ENCODE measurements around the gene MRPL21.

The MRPL21 gene

GRCh38 chr11:68924073-68924925 is 20.7 kb upstream of the MRPL21 start:
- H3K4me3 ChIP-seq (ENCODE audit: control insufficient read depth in 1 of 7, extremely low read depth in 1 of 7, insufficient read depth in 4 of 7, low read depth in 2 of 7, low read length in 6 of 7) = no peak overlapping the region
- H3K4me1 ChIP-seq (ENCODE audit: control extremely low read depth in 1 of 4, control insufficient read depth in 4 of 4, insufficient read depth in 4 of 4, low read length in 3 of 4) = no peaks in the 10 kb centered on the region
- ChIA-PET CTCF (interaction anchor here (1.1 to 1.5 kb wide), 4 partner anchors 9 to 126 kb away, joined by 3 read pairs; no protein-coding TSS in a partner anchor), POLR2A (no interaction called here)
- H3K27me3 ChIP-seq (replicated peaks in 2 of 5; ENCODE audit: control insufficient read depth in 4 of 5, insufficient read depth in 5 of 5, low read length in 4 of 5) = no peaks in the 10 kb centered on the region
- 100% methylated on average over 9 of the region's 10 CpGs for WGBS (ENCODE audit: insufficient coverage)
- no peak for DNase-seq
- no peak overlapping the region for H3K27ac ChIP-seq (ENCODE audit: insufficient read depth in 1 of 2, low read depth in 1 of 2, low read length in 2 of 2, poor library complexity in 1 of 2, severe bottlenecking in 2 of 2)
- peaks cover 4 to 36% (median 16%) of the 10 kb centered on the region in 5 experiments for H3K9me3 ChIP-seq (ENCODE audit: control extremely low read depth in 1 of 5, control insufficient read depth in 4 of 5, insufficient read depth in 2 of 5, low read depth in 1 of 5, low read length in 4 of 5)
- peaks cover 37 to 95% (median 67%) of the 10 kb centered on the region in 4 experiments for H3K36me3 ChIP-seq (ENCODE audit: control insufficient read depth in 4 of 4, insufficient read depth in 4 of 4, low read length in 3 of 4)

- H3K36me3 ChIP-seq (ENCODE audit: control insufficient read depth in 4 of 4, insufficient read depth in 4 of 4, low read length in 3 of 4) = peaks cover 39 to 94% (median 63%) of the 10 kb centered on the region in 4 experiments
- POLR2A ChIA-PET = no interaction called here
- 100% methylated on average over 3 of the region's 3 CpGs for WGBS (ENCODE audit: insufficient coverage)
These were observed 20.0 kb upstream of the MRPL21 start for GRCh38 chr11:68923614-68924013.

GRCh38 chr11:68916439-68916838 is 12.8 kb upstream of the MRPL21 start:
- no peaks in the 10 kb centered on the region for H3K27me3 ChIP-seq (replicated peaks in 2 of 5; ENCODE audit: control insufficient read depth in 4 of 5, insufficient read depth in 5 of 5, low read length in 4 of 5)
- H3K27ac ChIP-seq (ENCODE audit: insufficient read depth in 1 of 2, low read depth in 1 of 2, low read length in 2 of 2, poor library complexity in 1 of 2, severe bottlenecking in 2 of 2) = no peak overlapping the region
- H3K9me3 ChIP-seq (ENCODE audit: control extremely low read depth in 1 of 5, control insufficient read depth in 4 of 5, insufficient read depth in 2 of 5, low read depth in 1 of 5, low read length in 4 of 5) = no peaks in the 10 kb centered on the region
- H3K36me3 ChIP-seq (ENCODE audit: control insufficient read depth in 4 of 4, insufficient read depth in 4 of 4, low read length in 3 of 4) = peaks cover 14 to 79% (median 50%) of the 10 kb centered on the region in 4 experiments
- DNase-seq = no peak
- H3K4me1 ChIP-seq (ENCODE audit: control extremely low read depth in 1 of 4, control insufficient read depth in 4 of 4, insufficient read depth in 4 of 4, low read length in 3 of 4) = no peaks in the 10 kb centered on the region
- ChIA-PET POLR2A (no interaction called here), CTCF (interaction anchor here (0.8 kb wide), 1 partner anchor 9 kb away, joined by 3 read pairs; no protein-coding TSS in a partner anchor)
- over 99% methylated on average over 12 of the region's 13 CpGs for WGBS (ENCODE audit: insufficient coverage)
- H3K4me3 ChIP-seq (ENCODE audit: control insufficient read depth in 1 of 7, extremely low read depth in 1 of 7, insufficient read depth in 4 of 7, low read depth in 2 of 7, low read length in 6 of 7) = no peak overlapping the region

More at GRCh38 chr11:68923614-68924013, 20.0 kb upstream of the MRPL21 start:
- H3K4me1 ChIP-seq (ENCODE audit: control extremely low read depth in 1 of 4, control insufficient read depth in 4 of 4, insufficient read depth in 4 of 4, low read length in 3 of 4) = no peaks in the 10 kb centered on the region
- CTCF ChIA-PET = interaction anchor here (1.3 to 1.5 kb wide), 2 partner anchors 34 to 125 kb away, joined by 3 read pairs; no protein-coding TSS in a partner anchor
- H3K4me3 ChIP-seq (ENCODE audit: control insufficient read depth in 1 of 7, extremely low read depth in 1 of 7, insufficient read depth in 4 of 7, low read depth in 2 of 7, low read length in 6 of 7) = no peak overlapping the region
- H3K9me3 ChIP-seq (ENCODE audit: control extremely low read depth in 1 of 5, control insufficient read depth in 4 of 5, insufficient read depth in 2 of 5, low read depth in 1 of 5, low read length in 4 of 5) = peaks cover 4 to 36% (median 16%) of the 10 kb centered on the region in 5 experiments
- DNase-seq = no peak
- no peak overlapping the region for H3K27ac ChIP-seq (ENCODE audit: insufficient read depth in 1 of 2, low read depth in 1 of 2, low read length in 2 of 2, poor library complexity in 1 of 2, severe bottlenecking in 2 of 2)
- no peaks in the 10 kb centered on the region for H3K27me3 ChIP-seq (replicated peaks in 2 of 5; ENCODE audit: control insufficient read depth in 4 of 5, insufficient read depth in 5 of 5, low read length in 4 of 5)

GRCh38 chr11:68914761-68915160 is 11.1 kb upstream of the MRPL21 start:
- CTCF ChIA-PET = no interaction called here
- Histone ChIP-seq H3K27ac (ENCODE audit: insufficient read depth in 1 of 2, low read depth in 1 of 2, low read length in 2 of 2, poor library complexity in 1 of 2, severe bottlenecking in 2 of 2) (no peak overlapping the region), H3K9me3 (ENCODE audit: control extremely low read depth in 1 of 5, control insufficient read depth in 4 of 5, insufficient read depth in 2 of 5, low read depth in 1 of 5, low read length in 4 of 5) (no peaks in the 10 kb centered on the region), H3K36me3 (ENCODE audit: control insufficient read depth in 4 of 4, insufficient read depth in 4 of 4, low read length in 3 of 4) (peaks cover 13 to 83% (median 51%) of the 10 kb centered on the region in 4 experiments), H3K4me3 (ENCODE audit: control insufficient read depth in 1 of 7, extremely low read depth in 1 of 7, insufficient read depth in 4 of 7, low read depth in 2 of 7, low read length in 6 of 7) (no peak overlapping the region), H3K27me3 (replicated peaks in 2 of 5; ENCODE audit: control insufficient read depth in 4 of 5, insufficient read depth in 5 of 5, low read length in 4 of 5) (no peaks in the 10 kb centered on the region), H3K4me1 (ENCODE audit: control extremely low read depth in 1 of 4, control insufficient read depth in 4 of 4, insufficient read depth in 4 of 4, low read length in 3 of 4) (no peaks in the 10 kb centered on the region)
- WGBS (ENCODE audit: insufficient coverage) = 96% methylated on average over 13 of the region's 15 CpGs
- no peak for DNase-seq
- POLR2A ChIA-PET = no interaction called here

- Histone ChIP-seq H3K9me3 (ENCODE audit: control extremely low read depth in 1 of 5, control insufficient read depth in 4 of 5, insufficient read depth in 2 of 5, low read depth in 1 of 5, low read length in 4 of 5) (no peaks in the 10 kb centered on the region), H3K36me3 (ENCODE audit: control insufficient read depth in 4 of 4, insufficient read depth in 4 of 4, low read length in 3 of 4) (peaks cover 11 to 80% (median 56%) of the 10 kb centered on the region in 4 experiments), H3K27me3 (replicated peaks in 2 of 5; ENCODE audit: control insufficient read depth in 4 of 5, insufficient read depth in 5 of 5, low read length in 4 of 5) (no peaks in the 10 kb centered on the region), H3K4me3 (ENCODE audit: control insufficient read depth in 1 of 7, extremely low read depth in 1 of 7, insufficient read depth in 4 of 7, low read depth in 2 of 7, low read length in 6 of 7) (no peak overlapping the region), H3K4me1 (ENCODE audit: control extremely low read depth in 1 of 4, control insufficient read depth in 4 of 4, insufficient read depth in 4 of 4, low read length in 3 of 4) (no peaks in the 10 kb centered on the region), H3K27ac (ENCODE audit: insufficient read depth in 1 of 2, low read depth in 1 of 2, low read length in 2 of 2, poor library complexity in 1 of 2, severe bottlenecking in 2 of 2) (no peak overlapping the region)
- no peak for DNase-seq
- ChIA-PET CTCF (interaction anchor here (1.0 kb wide), 1 partner anchor 14 kb away, joined by 3 read pairs; no protein-coding TSS in a partner anchor), POLR2A (no interaction called here)
- 100% methylated on average over 1 of the region's 5 CpGs for WGBS (ENCODE audit: insufficient coverage)
These were observed 9.6 kb upstream of the MRPL21 start for GRCh38 chr11:68913188-68913587.

GRCh38 chr11:68912254-68912653 is 8.6 kb upstream of the MRPL21 start:
- no peaks in the 10 kb centered on the region for H3K9me3 ChIP-seq (ENCODE audit: control extremely low read depth in 1 of 5, control insufficient read depth in 4 of 5, insufficient read depth in 2 of 5, low read depth in 1 of 5, low read length in 4 of 5)
- no peaks in the 10 kb centered on the region for H3K27me3 ChIP-seq (replicated peaks in 2 of 5; ENCODE audit: control insufficient read depth in 4 of 5, insufficient read depth in 5 of 5, low read length in 4 of 5)
- no peak overlapping the region for H3K4me3 ChIP-seq (ENCODE audit: control insufficient read depth in 1 of 7, extremely low read depth in 1 of 7, insufficient read depth in 4 of 7, low read depth in 2 of 7, low read length in 6 of 7)
- no peaks in the 10 kb centered on the region for H3K4me1 ChIP-seq (ENCODE audit: control extremely low read depth in 1 of 4, control insufficient read depth in 4 of 4, insufficient read depth in 4 of 4, low read length in 3 of 4)
- POLR2A ChIA-PET = no interaction called here
- CTCF ChIA-PET = interaction anchor here (1.4 kb wide), 1 partner anchor 9 kb away, joined by 3 read pairs; the partner anchor contains the start of genes IGHMBP2 and MRPL21
- H3K36me3 ChIP-seq (ENCODE audit: control insufficient read depth in 4 of 4, insufficient read depth in 4 of 4, low read length in 3 of 4) = peaks cover 11 to 77% (median 54%) of the 10 kb centered on the region in 4 experiments
- WGBS (ENCODE audit: insufficient coverage) = 100% methylated on average over 1 of the region's 5 CpGs
- no peak for DNase-seq
- H3K27ac ChIP-seq (ENCODE audit: insufficient read depth in 1 of 2, low read depth in 1 of 2, low read length in 2 of 2, poor library complexity in 1 of 2, severe bottlenecking in 2 of 2) = no peak overlapping the region

- ChIA-PET CTCF (interaction anchor here (0.8 to 1.4 kb wide), 2 partner anchors 8 to 38 kb away, joined by 3 read pairs; partner anchors contain the start of genes IGHMBP2 and MRPL21), POLR2A (no interaction called here)
- Histone ChIP-seq H3K4me3 (ENCODE audit: control insufficient read depth in 1 of 7, extremely low read depth in 1 of 7, insufficient read depth in 4 of 7, low read depth in 2 of 7, low read length in 6 of 7) (no peak overlapping the region), H3K36me3 (ENCODE audit: control insufficient read depth in 4 of 4, insufficient read depth in 4 of 4, low read length in 3 of 4) (peaks cover 11 to 79% (median 54%) of the 10 kb centered on the region in 4 experiments), H3K4me1 (ENCODE audit: control extremely low read depth in 1 of 4, control insufficient read depth in 4 of 4, insufficient read depth in 4 of 4, low read length in 3 of 4) (no peaks in the 10 kb centered on the region), H3K27ac (ENCODE audit: insufficient read depth in 1 of 2, low read depth in 1 of 2, low read length in 2 of 2, poor library complexity in 1 of 2, severe bottlenecking in 2 of 2) (no peak overlapping the region), H3K9me3 (ENCODE audit: control extremely low read depth in 1 of 5, control insufficient read depth in 4 of 5, insufficient read depth in 2 of 5, low read depth in 1 of 5, low read length in 4 of 5) (no peaks in the 10 kb centered on the region), H3K27me3 (replicated peaks in 2 of 5; ENCODE audit: control insufficient read depth in 4 of 5, insufficient read depth in 5 of 5, low read length in 4 of 5) (no peaks in the 10 kb centered on the region)
- WGBS (ENCODE audit: insufficient coverage) = 99% methylated on average over 13 of the region's 16 CpGs
- DNase-seq = no peak
These were observed 8.1 kb upstream of the MRPL21 start for GRCh38 chr11:68911731-68912130.
